Measurements from ENCODE around the gene C17orf100. TPM values are rescaled to one million over a fixed set of nuclear protein-coding genes. Genes with fewer than 3 reads are reported as not detected.

The C17orf100 gene
- total and polyA plus RNA-seq, 10 of the 15 experiments (the other 5 are each of a cell fraction or from before 2014, with no cell fraction given) = 0.84 to 4.7 (median 1.8) TPM

DNA sequence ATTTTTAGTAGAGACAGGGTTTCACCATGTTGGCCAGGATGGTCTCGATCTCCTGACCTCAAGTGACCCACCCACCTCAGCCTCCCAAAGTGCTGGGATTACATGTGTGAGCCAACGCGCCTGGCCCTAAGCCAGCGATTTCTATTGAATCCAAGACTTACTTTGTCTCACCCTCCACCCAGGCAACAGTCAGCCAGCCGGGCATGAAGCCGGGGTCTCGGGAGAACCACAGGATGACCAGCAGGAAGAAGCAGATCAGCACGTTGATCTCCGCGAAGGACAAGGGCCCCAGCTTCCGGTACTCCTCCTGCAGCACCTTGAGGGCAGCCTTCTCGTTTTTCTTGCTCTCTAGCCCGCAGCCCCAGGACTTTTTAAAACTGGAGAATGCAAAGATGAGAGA, 44.0 kb downstream of the C17orf100 start (continued):
- TF ChIP-seq, protein P1, sequence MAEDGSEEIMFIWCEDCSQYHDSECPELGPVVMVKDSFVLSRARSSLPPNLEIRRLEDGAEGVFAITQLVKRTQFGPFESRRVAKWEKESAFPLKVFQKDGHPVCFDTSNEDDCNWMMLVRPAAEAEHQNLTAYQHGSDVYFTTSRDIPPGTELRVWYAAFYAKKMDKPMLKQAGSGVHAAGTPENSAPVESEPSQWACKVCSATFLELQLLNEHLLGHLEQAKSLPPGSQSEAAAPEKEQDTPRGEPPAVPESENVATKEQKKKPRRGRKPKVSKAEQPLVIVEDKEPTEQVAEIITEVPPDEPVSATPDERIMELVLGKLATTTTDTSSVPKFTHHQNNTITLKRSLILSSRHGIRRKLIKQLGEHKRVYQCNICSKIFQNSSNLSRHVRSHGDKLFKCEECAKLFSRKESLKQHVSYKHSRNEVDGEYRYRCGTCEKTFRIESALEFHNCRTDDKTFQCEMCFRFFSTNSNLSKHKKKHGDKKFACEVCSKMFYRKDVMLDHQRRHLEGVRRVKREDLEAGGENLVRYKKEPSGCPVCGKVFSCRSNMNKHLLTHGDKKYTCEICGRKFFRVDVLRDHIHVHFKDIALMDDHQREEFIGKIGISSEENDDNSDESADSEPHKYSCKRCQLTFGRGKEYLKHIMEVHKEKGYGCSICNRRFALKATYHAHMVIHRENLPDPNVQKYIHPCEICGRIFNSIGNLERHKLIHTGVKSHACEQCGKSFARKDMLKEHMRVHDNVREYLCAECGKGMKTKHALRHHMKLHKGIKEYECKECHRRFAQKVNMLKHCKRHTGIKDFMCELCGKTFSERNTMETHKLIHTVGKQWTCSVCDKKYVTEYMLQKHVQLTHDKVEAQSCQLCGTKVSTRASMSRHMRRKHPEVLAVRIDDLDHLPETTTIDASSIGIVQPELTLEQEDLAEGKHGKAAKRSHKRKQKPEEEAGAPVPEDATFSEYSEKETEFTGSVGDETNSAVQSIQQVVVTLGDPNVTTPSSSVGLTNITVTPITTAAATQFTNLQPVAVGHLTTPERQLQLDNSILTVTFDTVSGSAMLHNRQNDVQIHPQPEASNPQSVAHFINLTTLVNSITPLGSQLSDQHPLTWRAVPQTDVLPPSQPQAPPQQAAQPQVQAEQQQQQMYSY (CRISPR knock-in tag; IDR thresholded peaks at IDR 0.05) = no peak
- no peak for TF ChIP-seq EP300 (IDR thresholded peaks at IDR 0.05; ENCODE audit: borderline replicate concordance in 1 of 2, control insufficient read depth in 1 of 2, low read depth in 2 of 2, low read length in 2 of 2)
- TF ChIP-seq PKNOX1 (IDR thresholded peaks at IDR 0.05) = no peak
- TF ChIP-seq FOXM1 (IDR thresholded peaks at IDR 0.05; ENCODE audit: low read depth, low read length) = no peak
- TF ChIP-seq USF2 (IDR thresholded peaks at IDR 0.05; ENCODE audit: borderline replicate concordance, low read depth, low read length) = no peak
- TF ChIP-seq ZNF384 (IDR thresholded peaks at IDR 0.05; ENCODE audit: borderline replicate concordance, low read depth, low read length) = no peak
- no peak for TF ChIP-seq HDGF (IDR thresholded peaks at IDR 0.05)
- no peak for TF ChIP-seq MEF2A (IDR thresholded peaks at IDR 0.05; ENCODE audit: insufficient read depth, low read depth, low read length)
- TF ChIP-seq RELB (IDR thresholded peaks at IDR 0.05; ENCODE audit: low read depth) = no peak
